ENCODE data around the gene SFXN5.

SFXN5 gene

DNA sequence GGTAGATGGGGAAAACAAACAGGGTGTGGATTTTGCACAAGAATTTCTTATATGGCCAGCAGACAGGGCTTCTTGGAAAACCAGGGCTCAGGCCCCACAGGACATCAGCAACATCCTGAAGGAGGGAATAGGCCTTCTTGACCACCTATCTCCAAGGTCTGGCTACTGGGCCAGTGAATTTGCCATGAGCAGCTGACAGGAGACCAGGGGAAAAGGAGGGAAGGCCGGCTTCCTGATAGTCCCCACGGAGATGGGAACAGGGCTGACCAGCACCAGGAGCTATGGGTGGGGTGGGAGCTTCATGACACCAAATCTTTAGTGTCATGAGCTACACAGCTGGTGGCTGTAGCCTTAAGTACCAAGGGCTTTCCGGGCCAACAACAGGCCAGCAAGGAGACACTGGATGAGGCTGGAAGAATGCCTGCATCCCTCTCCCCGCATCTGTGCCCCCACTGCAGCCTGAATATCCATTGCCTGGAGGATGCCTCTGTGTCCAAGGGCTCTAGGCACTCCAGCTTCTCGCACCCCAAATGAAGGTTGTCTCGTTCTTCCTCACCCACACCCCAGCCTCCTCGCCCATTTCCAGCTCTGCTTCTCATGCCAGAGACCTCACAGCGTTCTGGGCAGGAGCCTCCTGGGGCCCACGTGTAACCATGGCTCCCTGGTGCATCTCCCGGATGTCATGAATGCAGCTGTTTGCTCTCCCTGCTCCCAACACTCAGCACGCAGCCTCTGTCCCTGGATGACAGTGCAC, 79.4 kb downstream of the SFXN5 start:
- DNase-seq: no peak

DNA sequence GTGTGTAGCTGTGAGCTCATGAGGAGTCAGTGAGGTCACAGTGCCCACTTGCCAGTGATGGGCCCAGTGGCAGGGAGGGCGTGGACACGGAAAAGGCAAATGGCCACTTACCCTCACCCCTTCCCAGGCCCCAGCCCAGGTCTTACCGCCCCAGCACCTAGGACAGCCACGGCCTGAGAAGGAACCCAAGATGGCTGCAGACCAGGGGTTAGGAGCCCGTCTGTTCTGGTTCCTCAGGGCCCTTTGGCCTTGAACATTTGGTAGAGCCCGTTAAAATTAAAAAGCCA, 80.1 kb downstream of the SFXN5 start:
- DNase-seq: no peak

DNA sequence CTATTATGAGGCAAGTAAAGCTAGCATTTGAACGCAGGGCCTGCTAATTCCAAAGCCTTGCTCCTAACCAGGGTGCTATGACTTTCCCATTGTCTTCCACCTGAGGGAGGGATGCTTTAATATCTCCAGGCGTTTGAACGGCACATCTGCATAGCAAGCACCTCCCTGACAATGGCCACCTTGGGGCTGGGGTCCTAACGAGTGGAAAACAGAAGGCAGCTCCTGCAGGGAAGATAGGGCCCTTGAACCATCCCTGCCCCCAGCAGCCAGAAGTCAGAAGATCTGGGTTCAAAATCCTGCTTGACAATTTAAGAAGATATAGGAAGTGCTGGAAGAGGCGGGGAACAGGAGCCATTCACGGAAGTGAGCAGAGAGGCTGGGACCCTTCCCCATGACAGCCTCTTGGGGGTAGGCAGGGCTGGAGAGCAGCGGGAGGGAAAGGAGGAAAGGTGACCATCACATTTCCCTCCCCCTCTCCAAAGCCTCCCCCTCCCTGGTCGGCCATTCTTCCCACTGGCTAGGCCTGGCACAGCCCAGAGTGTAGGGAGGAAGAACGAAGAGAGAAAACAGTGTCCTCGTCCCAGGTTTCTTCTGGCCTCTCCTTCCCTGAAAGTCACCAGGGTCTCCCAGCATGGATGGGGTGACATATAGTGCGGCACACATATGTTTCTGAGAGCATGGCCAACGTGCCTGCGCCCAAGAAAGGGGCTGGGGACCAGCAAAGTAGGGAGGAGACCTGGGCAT, 80.6 kb downstream of the SFXN5 start:
- DNase-seq: no peak

DNA sequence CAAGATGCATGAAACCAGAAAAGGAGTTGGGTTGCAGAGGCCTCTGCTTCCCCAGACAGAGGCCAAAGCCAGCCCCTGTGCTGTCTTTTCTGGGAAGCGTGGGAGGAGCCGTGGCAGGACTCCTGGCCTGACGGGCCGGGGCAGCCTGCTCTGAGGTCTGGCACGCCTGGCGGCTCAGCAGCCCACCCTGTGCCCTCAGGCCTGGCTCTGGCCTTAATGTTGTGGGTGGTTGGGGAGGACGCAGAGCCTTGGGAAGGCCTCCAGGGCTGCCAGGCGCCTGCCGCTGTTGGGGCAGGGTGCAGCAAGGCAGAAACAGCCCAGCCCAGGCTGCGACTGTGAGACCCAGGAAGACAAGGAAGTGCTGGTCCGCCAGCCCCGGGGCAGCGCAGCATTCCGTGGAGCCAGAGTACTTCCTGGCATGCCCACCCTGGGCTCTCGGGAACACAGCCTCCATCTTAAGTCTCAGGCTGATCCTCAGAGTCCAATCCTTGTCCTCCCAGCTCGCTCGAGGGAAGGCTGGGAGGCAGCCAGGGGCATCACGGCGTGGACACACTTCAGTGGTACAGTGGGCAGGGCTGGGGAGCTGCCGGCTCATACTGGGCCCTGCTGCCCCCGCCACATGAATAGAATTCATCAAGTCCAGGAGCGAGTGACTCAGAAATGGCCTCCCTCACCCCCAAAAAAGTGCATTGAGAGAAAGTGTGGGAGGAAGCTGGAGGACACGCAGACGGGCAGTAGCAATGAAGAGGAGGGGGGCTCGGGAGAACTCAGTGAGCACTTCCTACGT, 81.5 kb downstream of the SFXN5 start:
- DNase-seq: no peak

DNA sequence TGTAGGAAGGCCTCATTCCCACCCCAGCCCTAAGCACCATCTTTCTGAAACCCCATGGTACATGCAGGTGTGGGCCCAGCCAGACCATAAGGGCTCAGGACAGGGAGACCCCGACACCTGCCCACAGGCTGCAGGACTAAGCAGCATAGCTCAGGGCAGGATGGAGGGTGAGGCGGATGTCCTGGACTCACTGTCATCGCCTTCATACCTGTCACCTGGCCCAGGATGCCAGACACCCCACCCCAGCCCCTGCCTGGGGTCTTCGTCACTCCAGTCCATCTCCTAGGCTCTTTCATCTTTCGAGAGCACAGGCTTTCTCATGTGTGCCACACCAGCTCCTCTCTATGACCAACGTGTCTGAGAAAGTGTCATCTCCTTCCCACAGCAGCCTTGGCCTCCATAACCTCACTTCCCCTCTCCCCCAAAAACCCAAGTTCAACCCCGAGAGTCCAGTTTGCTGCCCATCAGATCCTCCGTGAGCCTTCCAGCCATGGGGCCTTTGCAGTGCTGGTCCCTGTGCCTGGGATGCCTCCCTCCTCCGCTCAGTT, 82.7 kb downstream of the SFXN5 start:
- no peak for DNase-seq

DNA sequence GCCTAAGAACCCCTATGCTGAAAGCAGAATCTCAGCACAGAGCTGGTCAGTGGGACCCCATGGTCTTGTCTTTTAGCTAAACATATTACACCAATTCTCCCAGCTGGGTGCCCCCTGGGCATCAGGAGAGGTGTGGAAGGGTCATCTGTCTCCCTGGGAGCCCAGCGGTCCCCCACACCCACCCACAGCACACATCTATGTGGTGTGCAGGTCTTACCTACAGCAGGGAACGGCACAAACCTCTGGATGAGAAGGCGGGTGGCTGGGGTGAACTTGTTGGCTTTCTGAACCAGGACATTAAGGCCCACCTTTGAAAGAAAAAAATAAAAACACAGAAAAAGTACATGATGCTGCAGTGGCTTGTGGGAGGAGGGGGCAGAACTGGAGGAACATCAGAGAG, 83.5 kb downstream of the SFXN5 start:
- no peak for DNase-seq

DNA sequence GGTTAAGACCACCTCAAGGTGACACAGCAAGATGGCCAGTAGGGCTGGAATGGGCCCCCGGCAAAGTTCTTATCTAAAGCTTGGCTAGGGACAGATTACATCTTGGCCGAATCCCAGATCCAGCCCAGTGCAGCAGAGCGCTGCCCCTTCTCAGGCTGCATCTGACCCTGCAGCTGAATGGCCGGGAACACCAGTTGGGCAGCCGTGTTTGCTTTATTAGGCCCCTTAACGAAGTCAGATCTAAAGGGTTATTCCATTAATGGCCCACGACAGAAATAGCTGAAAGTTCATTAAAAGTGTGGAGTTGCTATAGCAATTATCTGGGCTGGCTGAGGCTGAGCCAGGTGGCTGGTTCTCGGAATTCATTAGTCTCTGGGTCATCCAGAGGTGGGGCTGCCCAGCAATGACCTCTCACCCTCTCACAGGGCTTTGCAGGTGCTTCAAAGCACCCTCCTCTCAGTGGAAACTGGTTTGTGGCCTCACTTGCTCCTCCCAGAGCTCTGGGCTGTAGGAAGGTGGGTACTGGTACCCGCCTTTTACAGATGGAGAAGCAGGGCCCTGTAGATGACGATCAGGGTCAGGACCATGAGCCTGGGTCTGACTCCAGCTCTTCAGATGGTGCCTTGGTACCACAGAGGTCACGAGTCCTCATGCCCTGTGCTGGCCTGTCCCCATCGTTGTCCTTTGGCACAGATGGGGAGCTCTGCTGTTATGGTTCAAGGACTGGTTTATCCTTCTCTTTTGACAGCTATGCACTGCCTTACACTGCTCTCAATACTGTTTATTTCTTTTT, 85.4 kb downstream of the SFXN5 start:
- no peak for DNase-seq

DNA sequence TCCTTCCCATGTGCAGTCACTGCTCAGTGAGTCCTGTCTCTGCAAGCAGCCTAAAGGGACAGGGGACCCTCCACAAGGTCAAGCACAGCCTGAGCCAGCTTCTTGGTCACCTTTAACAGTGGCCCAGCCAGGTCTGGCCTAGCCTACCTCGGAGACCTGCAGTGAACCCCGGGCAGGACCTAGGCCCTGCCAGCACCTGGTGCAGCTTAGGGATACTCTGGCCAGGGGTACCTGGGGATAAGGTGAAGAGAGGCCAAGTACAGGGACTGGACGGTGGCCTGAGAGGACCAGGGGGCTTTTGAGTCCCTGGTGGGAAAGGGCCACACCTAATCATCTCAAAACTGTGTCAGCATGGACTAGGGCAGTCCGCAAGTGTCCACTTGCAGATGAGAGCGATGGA, 86.4 kb downstream of the SFXN5 start:
- DNase-seq: no peak

DNA sequence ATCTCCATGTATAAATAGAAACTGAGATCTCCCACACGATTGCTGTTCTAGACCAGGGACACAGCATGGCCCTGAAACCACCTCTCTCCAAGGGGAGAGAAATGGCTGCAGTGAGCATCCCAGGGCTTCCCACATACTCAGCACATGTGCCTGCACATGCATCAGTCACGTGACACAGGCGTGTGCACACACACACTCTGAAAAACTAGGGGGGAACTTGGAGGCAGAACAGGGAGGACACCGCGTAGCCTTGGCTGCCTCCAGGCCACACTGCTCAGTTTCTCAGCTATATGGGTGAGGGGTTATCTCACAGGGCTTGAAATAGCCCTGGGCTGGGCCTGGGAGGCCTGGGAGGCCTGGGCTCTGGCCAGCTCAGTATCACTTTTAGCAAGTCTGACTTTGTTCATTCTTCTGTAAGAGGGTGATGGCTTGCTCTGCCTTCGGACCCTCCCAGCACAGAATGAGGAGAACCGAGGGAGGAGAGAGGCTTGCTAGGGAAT, 87.3 kb downstream of the SFXN5 start:
- no peak for DNase-seq

DNA sequence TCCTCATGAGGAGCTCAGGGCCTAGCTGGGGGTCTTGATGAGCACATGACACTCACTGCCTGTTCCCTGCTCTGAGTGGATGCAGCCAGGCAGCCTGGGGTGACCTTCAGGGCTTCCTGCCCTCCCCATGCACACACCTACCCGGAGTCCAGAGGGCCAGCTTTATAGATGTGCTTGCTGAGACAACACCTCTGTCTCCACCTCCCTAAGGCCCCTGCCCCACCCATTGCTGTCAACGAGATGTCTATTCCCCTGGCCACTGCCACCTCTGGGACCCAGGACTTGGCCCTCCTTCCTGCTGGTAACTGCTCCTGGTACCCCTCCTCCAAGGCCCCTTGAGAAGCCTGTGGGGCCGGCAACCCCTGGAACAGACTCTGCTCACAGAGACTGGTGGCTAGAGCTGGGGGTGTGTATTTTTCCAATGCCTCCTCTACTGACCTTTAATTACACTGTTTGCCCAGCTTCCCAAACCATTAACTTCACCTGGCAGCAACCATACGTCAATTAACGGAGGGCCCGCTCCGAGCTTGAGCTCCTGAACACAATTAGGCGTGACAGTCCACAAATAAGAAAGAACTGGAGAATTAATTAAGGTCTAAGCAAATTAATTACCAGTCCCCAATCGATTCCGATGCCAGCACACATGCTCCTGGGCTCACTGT, 87.9 kb downstream of the SFXN5 start:
- DNase-seq: peak; percentile 50

DNA sequence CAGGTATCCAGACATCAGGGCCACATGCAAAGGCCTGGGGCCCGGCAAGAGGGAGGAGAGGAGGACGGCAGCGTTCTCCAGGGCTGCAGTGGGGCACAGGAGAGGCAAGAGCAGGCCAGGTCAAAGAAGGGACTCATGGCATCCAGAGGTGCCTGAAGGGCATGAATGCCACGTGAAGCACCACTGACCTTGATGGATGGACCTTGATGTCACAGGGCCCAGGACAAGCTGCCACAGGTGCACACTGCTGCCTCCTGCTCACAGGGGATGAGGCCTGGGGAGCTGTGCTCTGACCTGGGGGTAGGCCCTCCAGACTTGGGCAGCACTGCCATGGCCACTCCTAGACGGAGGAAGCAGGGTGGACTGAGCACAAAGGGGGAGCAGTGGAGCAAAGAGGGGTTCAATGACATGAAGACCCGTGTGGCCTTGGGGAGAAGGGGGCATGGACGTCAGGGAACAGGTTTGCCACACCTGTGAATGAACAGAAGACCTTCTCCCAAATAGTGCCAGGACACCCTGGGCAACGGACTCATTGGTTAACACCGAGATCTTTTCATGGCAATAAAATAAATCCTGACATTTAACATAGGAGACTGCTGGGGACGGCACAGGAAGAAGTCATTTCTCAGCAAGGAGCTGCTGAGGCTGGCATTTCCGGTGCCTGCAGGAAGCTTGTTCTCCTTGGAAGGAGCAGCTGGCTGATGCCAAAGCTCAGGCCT, 88.6 kb downstream of the SFXN5 start:
- no peak for DNase-seq

DNA sequence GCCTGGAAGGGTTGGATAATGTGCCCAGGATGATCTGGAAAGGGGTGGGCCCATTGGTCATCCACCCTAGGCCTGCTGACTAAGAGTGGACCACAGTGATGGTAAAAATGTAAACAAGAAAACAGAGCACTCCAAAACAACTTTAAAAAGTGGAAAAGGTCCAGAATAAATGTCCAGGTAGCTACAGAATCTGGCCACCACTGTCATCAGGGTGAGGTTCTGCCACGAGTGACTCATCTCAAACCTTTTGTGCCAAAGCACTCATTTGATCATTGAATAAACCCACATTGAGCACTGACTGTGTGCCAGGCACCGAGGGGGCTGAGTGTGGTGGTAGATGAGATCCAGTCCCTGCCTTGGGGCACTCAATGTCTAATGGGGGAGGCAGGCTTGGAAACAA, 89.3 kb downstream of the SFXN5 start:
- no peak for DNase-seq

DNA sequence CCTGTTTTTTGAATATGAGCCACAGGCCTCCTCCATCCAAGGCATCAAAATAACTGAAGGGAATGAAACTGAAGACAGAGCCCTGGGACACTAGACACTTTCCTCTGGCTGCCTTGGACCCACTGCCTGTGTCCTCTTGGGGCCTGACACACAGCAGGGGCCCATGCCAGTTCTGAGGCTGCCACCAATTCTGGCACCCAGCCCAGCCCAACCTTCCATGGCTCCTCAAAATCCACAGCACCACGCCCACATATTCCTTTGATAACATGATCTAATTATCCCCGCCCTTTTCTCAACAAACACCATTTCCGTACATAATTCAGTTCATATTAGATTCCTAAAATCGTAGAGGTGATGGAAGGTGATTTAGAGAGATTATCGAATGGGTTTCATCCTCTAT, 90.0 kb downstream of the SFXN5 start:
- DNase-seq: peak; percentile 1

DNA sequence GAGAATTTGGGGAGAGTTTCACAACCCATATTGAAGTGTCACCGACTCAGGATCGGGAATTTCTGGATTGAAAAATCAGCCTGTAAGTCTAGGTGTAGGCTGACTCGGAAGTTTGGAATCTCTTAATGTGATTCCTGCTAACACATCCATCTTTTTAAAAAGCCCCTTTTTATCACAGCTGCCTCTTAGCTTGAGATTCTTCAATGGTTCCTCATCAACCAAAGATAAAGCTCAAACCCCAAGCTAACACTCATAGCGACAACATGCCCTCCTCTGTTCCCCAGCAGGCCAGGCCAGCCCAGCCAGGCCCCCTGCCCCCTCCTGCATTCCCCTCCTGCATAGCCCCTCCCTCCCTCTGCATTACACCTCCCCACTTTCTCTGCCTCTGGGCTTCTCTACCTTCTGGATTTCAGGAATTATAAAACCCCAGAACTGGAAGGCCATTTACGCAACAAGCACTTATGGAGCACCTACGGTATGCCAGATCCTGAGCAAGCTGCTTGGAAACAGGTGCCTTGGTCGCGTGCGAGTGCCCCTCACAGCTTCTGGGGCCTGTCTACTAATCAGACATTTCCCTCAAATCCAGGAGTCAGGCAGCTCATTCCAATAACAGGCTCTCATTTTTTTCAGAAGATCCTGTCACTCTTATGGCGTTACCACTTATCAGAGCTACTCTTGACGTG, 90.8 kb downstream of the SFXN5 start:
- no peak for DNase-seq

DNA sequence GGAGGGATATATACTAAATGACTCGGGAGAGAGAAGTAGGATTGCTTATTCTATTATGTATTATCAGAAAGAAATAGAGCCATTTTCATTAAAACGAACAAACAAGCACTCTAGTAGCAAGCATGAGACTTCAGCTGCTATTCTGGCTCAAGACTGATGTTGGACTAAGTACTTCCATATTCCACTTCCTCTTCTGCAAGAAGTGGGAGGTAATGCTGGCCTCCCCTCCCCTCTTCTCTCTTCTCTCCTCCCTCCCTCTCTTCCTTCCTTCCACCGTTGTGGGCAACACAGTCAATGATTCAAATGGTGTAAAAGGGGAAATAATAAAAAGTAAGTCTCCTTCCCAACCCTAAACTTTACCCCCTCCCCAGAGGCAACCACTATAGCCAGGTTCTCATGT, 91.6 kb downstream of the SFXN5 start:
- no peak for DNase-seq

DNA sequence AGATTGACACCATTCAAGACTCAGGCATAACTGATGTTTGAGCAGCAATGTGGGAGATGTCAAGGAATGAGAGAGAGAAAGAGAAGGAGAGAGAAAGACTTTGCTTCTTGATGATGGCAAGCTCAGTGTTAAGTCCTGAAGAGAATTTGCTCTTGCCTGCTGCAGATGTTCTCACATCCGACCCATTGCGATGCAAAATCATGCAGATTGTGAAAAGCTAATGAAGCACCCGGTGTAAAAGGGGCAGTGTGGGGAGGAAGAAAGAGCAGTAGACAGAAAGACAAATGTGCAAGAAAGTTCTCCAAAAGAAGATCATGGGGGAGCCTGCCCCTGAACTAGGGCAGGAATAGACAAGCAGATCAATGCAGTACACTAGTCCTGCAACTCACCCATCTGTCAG, 96.5 kb downstream of the SFXN5 start:
- no peak for DNase-seq

DNA sequence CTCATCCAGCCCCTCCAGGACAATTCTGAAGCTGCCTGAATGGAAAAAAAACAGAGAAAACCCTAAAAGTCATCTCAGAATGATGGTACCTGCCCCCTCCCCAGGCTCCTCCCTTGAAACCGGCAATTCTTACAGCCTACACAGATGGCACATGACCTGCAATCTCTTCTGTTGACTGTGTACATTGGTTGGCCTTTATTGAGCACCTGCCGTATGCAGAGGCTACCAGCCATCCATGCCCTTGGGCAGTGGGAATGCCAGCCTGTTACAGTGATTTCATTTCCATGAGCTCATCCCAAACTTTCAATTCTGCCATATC, 97.1 kb downstream of the SFXN5 start:
- no peak for DNase-seq

DNA sequence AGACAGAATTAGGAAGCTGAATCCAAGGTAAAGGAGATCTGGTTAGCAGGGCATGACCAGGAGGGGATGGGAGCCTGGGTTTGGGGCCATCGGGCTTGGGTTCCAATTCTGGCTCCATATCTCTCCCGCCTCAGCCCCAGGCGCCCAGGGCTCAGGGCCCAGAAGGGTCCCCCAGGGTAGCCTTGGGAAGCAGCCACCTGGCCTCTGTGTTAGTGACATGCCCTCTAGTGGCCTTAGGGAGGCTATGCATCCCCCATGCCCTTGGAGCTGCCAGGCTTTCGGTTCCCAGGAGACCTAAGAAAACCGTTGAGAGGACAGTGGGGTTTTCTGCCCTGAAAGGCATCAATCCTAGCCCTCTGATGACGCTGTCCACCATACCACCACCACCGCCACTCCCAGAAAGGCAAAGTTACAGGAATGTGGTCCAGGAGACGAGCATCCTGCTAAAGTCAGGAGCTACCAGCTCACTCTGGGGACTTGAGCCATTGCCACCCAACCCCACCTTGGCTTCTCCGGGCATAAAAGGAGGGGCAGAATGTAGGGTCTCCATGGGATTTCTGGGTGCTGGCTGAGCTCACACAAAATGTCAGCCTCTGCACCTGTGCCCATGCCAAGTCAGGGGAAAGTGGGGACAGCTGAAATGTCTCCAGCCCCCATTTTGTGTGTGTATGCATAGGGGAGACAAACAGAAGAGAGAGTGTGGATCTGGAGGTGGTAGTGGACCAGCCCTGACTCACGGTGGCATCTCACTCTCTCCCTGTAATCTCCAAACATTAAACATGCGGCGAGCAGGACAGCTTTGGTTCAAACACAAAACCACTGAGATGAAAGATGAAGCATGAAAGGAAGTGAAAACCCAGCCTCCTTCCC, 97.7 kb downstream of the SFXN5 start:
- DNase-seq: peak; percentile 2

DNA sequence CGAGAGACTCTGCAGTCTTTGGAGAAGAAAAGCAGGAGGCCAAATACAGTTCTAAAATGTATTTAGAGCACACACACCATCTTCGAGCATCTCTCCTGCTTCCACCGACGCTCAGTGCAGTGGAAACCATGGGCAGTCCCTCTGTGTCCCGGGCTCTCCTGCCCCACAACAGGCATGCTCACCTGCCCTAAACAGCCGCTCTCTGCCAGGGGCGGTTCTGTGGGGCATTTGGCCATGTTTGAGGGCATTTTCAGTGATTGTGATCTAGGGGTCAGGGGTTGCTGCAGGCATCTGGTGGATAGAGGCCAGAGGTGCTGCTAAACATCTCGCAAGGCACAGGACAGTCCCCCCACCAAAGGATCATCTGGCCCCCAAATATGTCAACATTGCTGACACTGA, 98.4 kb downstream of the SFXN5 start:
- no peak for DNase-seq
